Astrocyte (in vitro differentiated cells and primary cell): ENCODE data around the gene DVL3.

ENCODE experiments used
- CTCF ChIP-seq: IDR thresholded peaks from 2 replicates; pipeline ENCODE4 v1.5.1; 2011; ENCODE audit warnings: low read depth, mild to moderate bottlenecking, inconsistent platforms, low read length, moderate library complexity; ENCODE audit not compliant: insufficient read depth
- EZH2 ChIP-seq: IDR thresholded peaks from 2 replicates; pipeline ENCODE4 v1.6.1; 2012; ENCODE audit warnings: mild to moderate bottlenecking, low read length, inconsistent platforms; ENCODE audit not compliant: insufficient read depth

- TF ChIP-seq CTCF = no peak
- no peak for TF ChIP-seq EZH2
Observed at GRCh38 chr3:184134746-184135148, 20.4 kb upstream of the DVL3 start.
